D721Med (cell line): ENCODE results near the gene FGGY.
"Not testable (repeated sequence)": the region's sequence is repeated elsewhere in the genome, so short reads cannot be mapped to it uniquely, and the experiment has no call there.

Experiments used
- DNase-seq: peaks from one replicate; pipeline ENCODE4 v3.0.0; 2011; ENCODE audit warnings: low spot score; ENCODE audit not compliant: insufficient read length
- FAIRE-seq: peaks from 2 replicates; lab custom pipeline; 2011; peaks lifted over from hg19 to GRCh38; lab: Jason Lieb, UNC
- CTCF ChIP-seq: IDR thresholded peaks from 2 replicates; pipeline ENCODE4 v1.5.1; 2012; ENCODE audit warnings: mild to moderate bottlenecking, control low read depth; ENCODE audit not compliant: insufficient read depth; ENCODE audit errors: missing control alignments

FGGY gene

GRCh38 chr1:59553371-59553770 lies 256.5 kb downstream of the FGGY start:
- FAIRE-seq (no peak), DNase-seq (no peak)
- TF ChIP-seq CTCF: no peak

- no peak for FAIRE-seq
- no peak for DNase-seq
- TF ChIP-seq CTCF: no peak
Measured at GRCh38 chr1:59554011-59554663, 257.2 kb downstream of the FGGY start.

- no peak for TF ChIP-seq CTCF
- FAIRE-seq (no peak), DNase-seq (no peak)
Measured at GRCh38 chr1:59554752-59555151, 257.9 kb downstream of the FGGY start.

- TF ChIP-seq CTCF: no peak
Measured at GRCh38 chr1:59556398-59556797, 259.5 kb downstream of the FGGY start.

GRCh38 chr1:59556802-59557548 lies 260.1 kb downstream of the FGGY start:
- DNase-seq (no peak), FAIRE-seq (no peak)
- no peak for TF ChIP-seq CTCF

More at GRCh38 chr1:59556398-59556797, 259.5 kb downstream of the FGGY start:
- FAIRE-seq (no peak), DNase-seq (no peak)

- DNase-seq (no peak), FAIRE-seq (no peak)
- no peak for TF ChIP-seq CTCF
Measured at GRCh38 chr1:59557549-59557885, 260.6 kb downstream of the FGGY start.

GRCh38 chr1:59558580-59558979 lies 261.7 kb downstream of the FGGY start:
- not testable (repeated sequence) for FAIRE-seq, DNase-seq
